Activated effector memory CD4-positive, alpha-beta T cell treated with anti-CD3 and anti-CD28 coated beads, Interleukin-2, amount 50 U/mL, for 16 hours (primary cell): ENCODE results near the gene UCP3.

Experiments
- DNase-seq: peaks from one replicate; pipeline ENCODE4 v3.0.0-alpha.2; 2020

Gene UCP3, protein sequence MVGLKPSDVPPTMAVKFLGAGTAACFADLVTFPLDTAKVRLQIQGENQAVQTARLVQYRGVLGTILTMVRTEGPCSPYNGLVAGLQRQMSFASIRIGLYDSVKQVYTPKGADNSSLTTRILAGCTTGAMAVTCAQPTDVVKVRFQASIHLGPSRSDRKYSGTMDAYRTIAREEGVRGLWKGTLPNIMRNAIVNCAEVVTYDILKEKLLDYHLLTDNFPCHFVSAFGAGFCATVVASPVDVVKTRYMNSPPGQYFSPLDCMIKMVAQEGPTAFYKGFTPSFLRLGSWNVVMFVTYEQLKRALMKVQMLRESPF

DNA sequence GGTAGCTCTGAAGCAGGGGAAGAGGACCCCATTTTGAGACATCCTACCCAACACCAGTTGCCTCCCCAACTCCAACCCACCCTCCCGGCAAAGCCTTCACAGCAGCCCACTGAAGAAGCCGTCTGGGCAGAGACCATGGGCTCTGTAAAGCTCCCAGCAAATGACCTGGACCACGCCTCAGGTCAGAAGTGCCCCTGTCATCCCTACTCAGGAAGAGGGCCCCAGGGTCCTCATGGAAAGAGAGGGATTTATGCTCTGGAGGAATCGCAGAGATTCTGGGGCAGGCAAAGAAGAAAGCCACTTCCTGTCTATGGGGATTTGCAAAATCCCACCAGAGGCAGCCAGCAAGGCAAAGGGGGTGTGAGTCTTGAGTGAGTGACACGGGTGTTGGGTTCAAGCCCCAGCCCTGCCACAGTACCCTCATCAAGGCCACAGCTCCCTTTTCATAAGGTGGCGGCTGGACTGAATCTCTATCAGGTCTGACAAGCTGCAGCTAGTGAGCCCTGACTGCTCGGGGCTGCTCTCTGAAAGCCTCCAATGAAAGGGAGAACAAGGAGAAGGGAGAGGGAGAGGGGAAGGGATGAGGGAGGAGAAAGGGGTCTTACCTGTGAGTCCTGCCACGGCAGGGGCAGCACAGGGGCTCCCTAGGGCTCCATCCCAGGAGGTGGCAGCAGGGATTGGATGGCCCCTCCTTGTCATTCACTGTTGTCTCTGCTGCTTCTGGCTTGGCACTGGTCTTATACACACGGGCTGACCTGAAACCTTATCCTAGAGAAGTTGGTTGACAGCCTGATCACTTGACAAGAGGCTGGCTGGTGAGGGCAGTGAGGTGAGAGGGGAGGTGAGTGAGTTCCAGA, at the start of gene UCP3:
TSS of gene UCP3 (minus strand) at position 713 of the 857 bp plus-strand sequence. CDS start 2,043 bp downstream, outside the sequence.
- no peak for DNase-seq

DNA sequence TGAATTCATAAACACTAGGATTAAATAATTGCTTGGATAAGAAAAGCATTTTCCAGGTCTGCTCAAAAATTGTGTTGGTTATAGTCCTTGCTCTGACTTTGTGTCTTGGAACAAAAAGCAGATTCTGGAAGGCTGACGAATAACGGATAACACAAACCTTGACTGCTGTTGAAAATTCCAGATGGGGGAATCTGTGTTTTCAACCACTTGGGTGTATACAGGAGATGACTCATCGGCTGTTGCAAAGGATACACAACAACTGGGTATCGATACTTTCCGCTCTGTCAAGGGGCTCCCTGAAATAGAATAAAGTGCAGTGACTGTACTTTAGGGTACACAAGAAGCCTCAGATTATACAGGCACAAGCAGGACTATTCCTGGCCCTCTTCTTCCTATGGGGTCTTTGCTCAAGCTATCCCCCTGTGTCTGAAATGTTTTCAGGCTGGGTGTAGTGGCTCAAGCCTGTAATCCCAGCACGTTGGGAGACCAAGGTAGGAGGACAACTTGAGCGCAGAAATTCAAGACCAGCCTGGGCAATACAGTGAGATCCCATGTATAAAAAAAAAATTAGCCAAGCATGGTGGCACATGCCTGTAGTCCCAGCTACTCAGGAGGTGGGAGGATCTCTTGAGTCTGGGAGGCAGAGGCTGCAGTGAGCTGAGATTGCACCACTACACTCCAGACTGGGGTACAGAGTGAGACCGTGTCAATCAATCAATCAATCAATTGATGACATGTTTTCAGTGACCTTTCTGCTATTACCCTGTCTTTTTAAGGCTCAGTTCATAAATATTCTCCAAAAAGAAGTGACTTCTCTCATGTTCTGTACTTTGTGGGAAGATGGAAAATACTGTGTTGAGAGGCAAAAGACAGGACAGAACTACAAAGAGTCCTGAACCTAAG, 48.6 kb upstream of the UCP3 start:
- no peak for DNase-seq

DNA sequence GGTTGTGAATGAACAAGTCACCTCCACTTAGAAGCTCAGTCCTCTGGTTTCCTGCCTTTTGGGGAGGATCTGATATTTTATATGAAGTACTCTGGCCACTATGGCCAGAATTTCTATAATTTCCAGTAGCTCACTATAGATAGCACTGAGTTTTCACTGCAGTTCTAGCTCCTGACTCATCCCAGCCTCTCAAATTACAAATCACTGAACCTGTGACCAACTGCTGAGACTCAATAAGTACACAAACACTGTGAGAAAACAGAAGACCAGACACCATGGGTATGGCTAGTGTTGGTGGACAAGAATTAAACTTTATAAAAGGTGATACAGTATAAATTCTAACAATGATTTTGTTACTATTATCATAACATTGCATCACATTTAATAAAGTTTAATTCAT, 47.1 kb upstream of the UCP3 start:
- no peak for DNase-seq

DNA sequence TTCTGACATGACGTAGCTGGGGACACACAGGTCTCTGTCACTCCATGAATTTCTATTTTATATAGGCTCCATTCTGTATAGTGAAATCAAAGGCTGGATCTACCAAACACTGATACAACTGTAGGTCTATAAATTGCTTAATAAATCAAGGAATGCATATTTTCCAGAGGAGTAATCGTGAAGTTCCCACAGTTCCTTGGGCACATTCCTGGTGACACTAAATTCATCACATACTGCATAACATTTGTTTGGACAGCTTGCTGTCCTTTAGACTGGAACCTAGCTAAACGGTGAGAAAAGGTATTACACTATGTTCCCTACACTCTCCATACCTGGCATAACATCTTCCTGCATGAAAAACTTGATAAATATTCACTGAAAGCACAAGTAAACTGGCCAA, 41.6 kb upstream of the UCP3 start:
- DNase-seq, result no peak

DNA sequence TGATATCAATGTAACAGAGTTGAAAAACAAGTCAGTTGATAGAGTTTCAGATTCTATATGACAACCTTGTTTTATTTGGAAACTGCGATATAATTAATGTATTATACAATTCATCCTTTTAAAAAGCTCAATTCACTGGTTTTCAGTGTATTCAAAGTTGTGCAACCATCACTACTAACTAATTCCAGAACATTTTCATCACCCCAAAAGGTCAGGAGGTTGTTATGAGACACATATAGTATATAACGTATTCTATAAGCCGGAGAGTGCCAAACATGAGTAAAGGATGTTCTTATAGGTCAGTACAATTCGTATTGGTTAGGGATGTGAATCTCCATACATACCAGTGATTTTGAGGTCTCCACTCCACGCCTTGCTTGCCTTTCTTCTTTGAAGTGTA, 40.1 kb upstream of the UCP3 start:
- no peak for DNase-seq

DNA sequence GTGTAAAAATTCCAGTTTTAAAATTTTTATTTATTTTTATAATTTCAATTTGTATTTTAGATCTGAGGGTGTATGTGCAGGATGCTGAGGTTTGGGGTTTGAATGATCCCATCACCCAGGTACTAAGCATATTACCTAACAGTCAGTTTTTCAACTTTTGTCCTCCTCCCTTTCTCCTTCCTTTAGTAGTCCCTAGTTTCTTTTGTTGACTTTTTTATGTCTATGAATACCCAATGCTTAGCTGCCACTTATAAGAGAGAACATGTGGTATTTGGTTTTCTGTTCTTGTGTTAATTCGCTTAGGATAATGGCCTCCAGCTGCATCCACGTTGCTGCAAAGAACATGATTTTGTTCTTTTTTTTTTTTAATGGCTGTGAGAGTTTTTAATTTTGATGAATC, 35.7 kb upstream of the UCP3 start:
- DNase-seq, result no peak

DNA sequence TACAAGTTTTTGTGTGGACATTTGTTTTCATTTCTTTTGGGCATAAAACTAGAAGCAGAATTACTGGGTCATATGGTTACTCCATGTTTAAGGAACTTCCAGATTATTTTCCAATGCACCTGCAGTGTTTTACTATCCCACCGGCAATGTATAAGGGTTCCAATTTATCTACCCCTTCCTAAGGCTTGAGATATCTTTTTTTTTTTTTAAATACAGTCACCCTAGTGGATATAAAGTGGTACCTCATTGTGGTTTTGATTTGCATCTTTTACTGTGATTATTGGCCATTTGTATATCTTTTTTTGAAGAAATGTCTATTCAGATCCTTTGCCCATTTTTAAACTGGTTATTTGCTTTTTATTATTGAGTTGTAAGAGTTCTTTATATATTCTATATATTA, 34.6 kb upstream of the UCP3 start:
- no peak for DNase-seq

DNA sequence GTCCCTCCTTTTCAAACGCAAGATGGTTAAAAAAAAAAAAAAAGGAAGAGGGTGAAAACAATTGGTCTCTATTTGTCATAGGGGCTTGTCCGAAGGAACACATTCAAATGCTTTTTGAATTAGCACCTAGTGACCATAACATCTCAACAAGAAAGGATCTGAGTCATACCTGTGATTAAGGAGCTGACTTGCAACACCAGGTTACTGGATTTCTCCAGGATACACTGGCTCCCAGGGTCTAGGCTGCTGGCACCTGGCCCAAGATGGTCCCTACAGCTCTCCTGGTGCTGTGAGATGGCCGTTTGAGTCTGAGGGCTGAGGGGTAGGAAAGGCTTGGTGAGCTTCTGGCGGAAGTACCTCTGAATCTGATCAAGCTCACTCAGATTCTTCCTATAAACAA, 28.4 kb upstream of the UCP3 start:
- no peak for DNase-seq

DNA sequence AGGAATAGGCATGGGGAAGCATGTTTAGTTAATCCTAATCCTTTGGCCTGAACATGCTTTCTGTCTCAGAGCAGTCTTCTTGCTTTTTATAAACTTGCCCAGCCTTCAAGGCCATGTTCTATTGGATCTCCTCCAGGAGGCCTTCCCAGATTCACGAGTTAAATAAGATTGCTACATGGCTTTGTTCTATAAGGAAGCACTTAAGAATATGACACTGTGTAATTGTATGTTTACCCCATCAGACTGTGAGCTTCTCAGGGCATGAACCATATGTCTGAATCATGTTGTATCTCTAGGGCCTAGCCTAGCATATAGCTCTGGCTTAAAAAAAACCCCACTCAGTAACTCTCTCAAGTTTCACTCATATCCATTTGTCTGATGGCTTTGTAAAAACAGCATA, 26.4 kb upstream of the UCP3 start:
- no peak for DNase-seq

DNA sequence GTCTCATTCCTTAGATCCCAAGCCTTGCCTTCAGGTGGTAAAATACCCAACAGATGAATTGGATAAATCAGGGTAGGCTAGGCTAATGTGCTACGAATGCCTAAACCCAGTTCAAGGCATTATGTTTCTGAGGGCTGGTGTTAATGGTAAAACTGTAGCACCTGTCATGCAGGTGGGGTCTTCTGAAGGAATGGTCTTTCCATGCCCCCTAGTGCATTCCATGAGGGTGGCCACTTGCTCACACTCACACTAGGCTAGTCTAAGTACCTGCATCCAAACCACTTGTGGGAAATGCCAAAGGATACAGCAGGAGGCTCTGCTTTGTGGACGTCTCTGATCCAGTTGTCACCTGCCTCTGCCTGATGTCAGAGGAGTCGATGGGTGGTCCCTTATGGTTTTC, 24.2 kb upstream of the UCP3 start:
- no peak for DNase-seq

DNA sequence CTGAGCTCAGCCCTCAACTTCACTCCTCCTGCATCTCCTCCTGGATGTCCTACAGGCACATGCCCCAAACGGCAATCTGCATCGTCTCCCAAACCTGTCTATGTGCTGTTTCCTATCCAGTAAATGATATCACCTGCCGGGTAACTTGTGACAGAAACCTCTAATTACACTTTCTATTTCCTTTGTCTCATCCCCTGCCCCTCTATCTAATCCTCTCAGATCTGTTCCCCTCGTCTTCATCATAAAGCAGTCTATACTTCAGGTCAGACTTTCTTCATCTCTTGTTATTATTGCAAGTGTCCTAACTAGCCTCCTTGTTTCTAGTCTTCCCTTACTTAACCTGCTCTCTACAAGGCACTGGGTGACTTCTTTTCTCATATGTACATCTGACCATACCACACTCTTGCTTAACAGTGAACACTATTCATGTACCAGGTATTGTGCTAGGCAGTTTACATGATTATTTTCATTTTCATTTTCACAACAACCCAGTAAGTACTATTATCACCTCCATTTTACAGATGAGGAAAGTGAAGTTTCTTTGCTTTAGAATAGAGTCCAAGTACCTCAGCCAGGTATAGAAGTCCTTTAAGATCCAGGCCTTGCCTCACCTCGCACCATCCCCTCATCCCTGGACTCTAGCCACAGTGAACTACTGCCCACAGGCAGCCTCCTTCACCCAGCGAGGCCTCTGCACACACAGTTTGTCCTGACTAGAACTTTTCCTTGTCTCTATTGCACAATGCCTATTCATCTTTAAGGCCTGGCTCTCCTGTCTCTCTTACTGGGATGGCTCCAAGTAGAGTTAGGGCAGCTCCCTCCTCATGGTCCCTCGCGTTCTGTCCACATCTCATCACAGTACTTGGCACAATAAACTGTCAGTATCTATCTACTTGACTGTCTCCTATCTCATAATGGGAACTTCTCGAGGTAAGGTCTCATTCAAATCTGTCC, 22.1 kb upstream of the UCP3 start:
- no peak for DNase-seq

DNA sequence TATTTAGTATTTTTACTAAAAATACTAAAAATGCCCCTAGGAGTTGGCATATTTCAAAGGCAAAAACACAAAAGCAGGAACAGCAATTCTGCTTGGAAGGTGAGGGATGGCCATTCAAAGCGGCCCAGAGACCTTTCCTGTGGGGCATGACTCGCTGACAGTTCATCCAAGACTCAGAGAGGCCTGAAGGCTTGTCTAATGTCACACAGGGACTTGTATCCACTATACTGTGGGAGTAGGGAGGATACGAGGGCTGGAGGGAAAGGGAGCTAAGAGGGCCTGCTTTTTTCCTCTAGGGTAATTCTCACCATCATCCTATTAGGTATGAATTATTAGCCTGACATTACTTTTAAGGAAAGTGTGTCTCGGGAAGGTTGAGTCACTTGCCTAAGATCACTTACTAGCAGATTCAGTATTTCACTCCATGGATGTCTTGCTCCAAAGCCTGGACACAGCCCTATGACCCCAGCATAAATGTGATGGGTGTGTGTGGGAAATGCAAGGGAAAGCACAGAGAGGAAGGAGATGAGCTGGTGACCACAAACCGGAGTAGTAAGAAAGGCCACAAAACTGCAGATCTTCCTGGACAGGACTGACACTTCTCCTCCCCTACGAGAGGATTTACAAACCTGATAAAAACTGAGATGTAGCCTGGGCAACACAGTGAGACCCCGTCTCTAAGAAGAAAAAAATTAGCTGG, 16.7 kb upstream of the UCP3 start:
- DNase-seq, result no peak

DNA sequence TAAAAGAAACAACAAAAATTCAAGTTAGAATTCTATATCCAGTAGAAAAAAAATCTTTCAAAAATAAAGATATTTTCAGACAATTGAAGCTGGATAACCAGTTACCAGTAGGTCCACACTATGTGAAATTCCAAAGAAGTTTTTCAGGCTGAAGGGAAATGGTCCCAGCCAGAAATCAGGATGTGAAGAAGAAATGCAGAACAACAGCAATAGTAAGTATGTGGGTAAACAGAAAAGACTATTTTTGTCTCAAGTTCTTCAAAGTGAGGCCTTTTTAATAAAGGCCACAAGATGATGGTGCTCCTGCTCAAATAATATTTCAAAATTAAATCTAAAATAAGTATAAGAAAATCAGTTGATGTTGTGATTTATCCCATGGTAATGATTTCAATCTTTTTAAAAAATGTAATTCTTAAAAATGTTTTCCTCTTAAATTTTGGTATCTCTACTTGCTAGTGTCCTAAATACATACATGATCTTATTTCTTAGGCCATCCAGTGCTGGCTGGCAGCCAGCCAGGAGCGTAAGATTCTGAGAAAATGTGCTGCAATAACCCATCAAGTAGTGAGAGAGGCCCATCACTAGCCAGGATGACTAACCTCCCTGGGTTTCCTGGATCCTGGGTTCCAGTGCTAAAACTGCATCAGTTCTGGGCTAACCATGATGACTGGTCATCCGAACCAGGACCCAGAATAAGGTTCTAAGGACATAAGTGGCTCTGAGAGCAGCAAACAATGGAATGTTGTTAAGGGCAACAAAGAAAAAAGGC, 15.6 kb upstream of the UCP3 start:
- no peak for DNase-seq

DNA sequence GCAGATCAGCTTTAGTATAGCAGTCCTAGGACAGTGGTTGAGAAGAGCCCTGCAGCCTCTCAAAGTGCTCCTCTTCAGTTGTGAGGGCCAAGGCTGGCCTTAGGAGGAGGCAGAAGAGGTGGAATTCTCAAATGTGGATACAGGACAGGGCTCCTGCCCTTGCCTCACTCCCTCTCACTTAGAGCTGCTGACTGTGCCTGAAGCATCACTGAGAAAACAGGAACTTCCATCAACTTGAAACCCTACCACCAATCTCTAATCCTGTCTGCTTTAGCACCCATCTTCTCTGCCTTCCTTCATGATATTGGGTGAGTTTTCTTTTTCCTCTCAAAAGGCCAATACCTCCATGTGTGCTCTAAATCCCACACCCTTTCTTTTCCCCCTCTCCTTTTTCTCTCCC, 14.4 kb upstream of the UCP3 start:
- DNase-seq, result no peak

DNA sequence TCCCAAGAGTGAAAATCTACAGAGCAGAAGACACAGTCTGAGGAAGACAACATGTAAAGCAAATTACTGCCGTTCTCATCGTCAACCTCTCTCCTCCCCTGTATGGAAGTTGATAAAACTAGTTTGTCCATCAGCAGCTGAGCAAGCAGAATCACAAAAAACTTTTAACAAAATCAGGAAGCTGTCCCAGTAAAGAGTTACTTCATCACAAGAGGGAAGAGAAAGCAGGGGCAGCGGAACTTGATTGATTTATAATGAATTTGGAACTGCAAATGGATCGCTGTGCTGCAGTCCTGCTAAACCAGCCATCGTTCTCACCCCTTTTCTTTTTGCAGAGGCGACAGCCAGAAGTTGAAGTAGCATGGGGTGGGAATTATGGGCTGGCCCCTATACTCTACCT, 13.7 kb upstream of the UCP3 start:
- DNase-seq, result no peak

DNA sequence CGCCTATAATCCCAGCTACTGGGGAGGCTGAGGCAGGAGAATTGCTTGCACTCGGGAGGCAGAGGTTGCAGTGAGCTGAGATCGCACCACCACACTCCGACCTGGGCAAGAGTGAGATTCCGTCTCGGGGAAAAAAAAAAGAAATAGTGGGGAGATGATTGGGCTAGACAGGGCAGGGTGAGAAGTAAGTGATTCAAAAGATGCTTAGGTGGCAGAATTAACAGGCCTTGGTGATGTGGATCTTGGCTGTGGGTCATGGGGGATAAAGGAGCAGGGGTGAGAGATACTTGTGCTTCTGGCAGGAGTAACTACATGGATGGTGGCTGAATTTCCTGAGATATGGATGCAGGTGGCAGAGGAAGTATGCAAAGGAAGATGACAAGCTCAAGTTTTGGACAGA, 13.1 kb upstream of the UCP3 start:
- DNase-seq, result no peak

DNA sequence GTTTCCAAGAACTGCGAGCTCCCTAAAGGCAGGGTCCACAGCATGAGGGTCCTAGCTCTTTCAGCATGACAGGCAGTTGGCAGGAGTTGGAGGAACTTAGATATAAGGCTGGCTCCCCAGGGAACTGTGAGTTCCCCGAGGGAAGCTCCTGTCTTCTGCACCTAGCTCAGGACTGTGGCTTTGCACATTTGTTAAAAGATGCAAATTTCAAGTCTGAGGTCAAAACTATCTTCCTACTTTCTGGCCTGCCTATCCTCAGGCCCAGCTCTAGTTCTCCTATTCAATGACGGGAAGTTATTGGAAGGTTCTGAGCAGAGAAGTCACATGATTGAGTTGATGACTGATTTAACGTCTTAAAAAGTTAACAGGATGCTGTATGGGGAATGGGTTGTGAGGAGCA, 11.7 kb upstream of the UCP3 start:
- DNase-seq, result no peak

DNA sequence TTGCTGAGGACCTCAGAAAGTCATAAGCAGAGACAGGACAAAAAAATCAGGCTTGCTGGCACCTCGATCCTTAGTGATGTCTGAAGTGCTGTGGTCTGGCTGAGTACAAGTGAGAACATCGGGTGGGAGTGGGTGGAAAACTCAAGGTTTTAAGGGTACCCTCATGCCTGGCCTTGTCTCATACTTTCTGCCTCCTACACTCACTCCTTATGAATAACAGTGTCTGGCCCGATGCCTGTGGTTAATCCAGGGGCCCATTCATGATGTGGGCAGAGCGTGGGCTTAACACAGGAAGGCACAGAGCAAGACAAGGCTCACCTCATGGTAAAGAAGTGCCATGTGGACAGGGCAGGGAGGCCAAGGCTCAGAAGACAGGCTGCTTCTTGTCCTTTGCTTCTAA, 11.0 kb upstream of the UCP3 start:
- DNase-seq, result peak; percentile 85

DNA sequence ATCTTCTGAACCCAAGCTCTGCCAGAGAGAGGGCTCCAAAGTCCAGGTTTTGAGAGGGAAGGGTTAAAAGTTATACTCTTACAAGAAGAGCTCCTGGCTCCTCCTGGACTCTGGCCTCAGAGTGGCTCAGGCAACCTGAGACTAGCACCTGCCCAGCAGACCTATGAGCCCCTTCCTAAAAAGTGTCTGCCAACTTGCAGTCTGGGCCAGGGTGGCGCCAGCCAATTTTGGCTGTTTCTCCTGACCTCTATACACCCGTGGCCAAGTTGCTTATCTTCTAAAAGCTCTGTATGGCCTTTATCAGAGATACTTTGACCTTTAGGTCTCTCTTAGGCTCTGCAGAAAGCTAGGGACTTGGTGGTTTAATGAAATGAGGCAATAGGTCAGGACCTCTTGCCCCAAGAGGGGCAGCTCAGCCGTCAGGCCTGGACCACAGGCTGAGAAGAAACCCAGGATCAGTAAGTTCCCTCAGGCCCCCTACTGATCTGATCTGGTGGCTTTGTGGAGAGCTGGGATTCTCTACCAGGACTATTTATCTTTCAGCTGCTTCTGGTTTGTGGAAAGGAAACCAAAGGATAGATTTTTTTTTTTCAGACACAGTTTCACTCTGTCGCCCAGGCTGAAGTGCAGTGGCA, 10.3 kb upstream of the UCP3 start:
- DNase-seq, result no peak

DNA sequence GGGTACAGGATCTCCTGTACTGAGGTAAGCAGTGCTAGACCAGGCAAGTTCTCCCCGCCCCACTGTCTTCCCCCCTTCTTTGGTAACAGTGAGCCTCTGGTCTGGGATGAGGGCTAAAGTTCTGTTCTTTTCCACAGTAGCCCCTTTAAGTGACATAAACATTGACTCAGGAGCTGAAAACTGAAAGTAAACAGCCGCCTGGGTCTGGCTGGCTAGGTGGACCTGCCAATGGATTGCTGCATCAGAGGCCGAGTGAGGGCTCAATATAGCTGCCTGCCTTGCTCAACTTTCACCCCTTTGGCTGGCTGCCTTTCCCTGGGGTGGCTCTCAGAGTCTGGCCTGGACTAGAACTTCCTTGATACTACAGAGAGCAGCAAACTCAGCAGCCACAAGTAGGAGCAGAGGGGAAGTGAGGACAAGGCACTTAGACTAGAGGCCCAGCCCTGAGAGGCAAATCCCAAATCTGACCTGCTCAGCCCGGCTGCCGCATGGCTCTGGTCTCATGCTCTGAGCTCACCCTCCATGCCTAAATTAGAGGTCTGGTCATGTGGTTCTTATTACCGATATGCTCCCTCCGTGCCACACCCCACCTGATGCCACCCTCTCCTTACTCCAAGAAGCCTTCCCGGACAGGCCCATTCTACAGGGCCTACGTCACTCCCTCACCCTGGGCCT, 9.6 kb upstream of the UCP3 start:
- no peak for DNase-seq
